BE2C (cell line): Measurements from ENCODE around the gene FOSL2.

ENCODE experiments used
- DNase-seq: peaks from one replicate; pipeline ENCODE4 v3.0.0-alpha.2; 2020
- H3K27me3 ChIP-seq: fragments of 250-450 bp; sonication (Bioruptor Pico); 2 replicates; pipeline ENCODE4 v1.5.1; 2020; ENCODE audit warnings: mild to moderate bottlenecking
- H3K36me3 ChIP-seq: fragments of 250-450 bp; sonication (Bioruptor Pico); 2 replicates; pipeline ENCODE4 v1.5.1; 2020; ENCODE audit warnings: mild to moderate bottlenecking
- H3K4me1 ChIP-seq: fragments of 250-450 bp; sonication (Bioruptor Pico); 2 replicates; pipeline ENCODE4 v1.5.1; 2020
- H3K4me3 ChIP-seq: 2 replicates; pipeline ENCODE4 v1.5.1; 2011; ENCODE audit warnings: low read depth, low read length
- H3K9me3 ChIP-seq: fragments of 250-450 bp; sonication (Bioruptor Pico); 2 replicates; pipeline ENCODE4 v1.5.1; 2020
- TF ChIP-seq, protein P1 (sequence below): IDR thresholded peaks from 2 replicates; pipeline ENCODE4 v1.5.1; 2012; ENCODE audit warnings: mild to moderate bottlenecking, low read depth, low read length

The FOSL2 gene

DNA sequence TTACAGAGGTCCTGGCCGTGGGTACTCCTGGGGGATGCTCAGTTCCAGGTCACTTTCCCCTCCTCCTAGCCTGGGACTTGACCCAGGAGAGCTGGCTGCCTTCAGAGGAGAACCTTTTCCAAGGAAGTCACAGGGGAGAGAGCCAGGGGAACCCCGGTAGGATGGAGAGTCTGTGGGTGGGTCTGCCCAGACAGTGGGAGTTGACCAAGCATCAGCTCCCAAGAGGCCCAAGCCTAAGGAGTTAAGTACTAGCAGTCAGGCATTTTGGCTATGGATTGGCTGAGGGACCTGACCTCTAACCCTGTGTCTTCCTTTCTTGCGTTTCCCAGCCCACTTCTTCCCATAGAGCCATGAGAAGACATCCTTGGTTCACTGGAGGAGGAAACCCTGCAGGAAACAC is 54.4 kb downstream of the FOSL2 start:
- TF ChIP-seq, protein P1, sequence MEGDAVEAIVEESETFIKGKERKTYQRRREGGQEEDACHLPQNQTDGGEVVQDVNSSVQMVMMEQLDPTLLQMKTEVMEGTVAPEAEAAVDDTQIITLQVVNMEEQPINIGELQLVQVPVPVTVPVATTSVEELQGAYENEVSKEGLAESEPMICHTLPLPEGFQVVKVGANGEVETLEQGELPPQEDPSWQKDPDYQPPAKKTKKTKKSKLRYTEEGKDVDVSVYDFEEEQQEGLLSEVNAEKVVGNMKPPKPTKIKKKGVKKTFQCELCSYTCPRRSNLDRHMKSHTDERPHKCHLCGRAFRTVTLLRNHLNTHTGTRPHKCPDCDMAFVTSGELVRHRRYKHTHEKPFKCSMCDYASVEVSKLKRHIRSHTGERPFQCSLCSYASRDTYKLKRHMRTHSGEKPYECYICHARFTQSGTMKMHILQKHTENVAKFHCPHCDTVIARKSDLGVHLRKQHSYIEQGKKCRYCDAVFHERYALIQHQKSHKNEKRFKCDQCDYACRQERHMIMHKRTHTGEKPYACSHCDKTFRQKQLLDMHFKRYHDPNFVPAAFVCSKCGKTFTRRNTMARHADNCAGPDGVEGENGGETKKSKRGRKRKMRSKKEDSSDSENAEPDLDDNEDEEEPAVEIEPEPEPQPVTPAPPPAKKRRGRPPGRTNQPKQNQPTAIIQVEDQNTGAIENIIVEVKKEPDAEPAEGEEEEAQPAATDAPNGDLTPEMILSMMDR, result no peak
- peaks cover 3% of the 10 kb centered on the region; the same call in 1 of the 2 replicates for H3K4me1 ChIP-seq
- H3K4me3 ChIP-seq, result no peak overlapping the region
- no peaks in the 10 kb centered on the region for H3K9me3 ChIP-seq
- no peaks in the 10 kb centered on the region for H3K27me3 ChIP-seq
- H3K36me3 ChIP-seq, result no peaks in the 10 kb centered on the region
- DNase-seq, result no peak

DNA sequence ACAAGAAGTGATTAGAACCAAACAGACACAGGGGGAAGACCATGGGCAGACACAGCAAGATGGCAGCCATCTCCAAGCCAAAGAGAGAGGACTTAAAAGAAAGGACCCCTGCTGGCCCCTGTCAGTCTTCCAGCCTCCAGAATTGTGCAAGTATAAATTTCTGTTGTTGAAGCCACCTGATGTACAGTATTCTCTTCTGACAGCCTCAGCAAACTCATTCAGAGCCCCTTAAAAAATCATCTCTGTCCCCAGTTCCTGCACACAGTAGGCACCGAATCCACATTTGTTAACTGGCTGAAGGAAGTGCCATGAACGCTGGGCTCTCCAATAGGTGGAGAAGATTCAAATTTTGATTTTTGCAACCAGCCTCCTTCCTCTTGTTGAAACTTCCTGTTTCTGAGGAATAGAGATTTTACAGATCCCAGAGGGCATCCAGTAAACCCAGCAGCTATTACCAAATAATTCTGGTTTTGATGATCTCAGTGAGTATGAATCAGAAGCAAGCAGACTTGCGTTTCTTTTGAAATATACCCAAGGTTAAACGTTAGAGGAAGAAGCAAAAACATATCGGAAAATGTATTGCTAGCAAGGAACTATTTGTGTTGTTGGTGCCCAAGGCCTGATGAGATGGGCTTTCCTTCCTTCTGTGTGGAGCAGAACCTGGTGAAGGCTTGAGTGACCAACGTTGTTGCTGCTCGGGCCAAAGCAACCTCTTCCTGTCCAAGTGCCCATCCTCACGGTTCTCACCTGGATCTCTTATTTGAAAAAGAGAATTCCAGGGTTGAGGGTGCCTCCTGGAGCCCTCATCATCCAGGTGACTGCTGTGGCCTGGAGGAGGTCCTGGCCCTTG is 55.5 kb downstream of the FOSL2 start:
- Histone ChIP-seq H3K36me3 (no peaks in the 10 kb centered on the region), H3K4me1 (peaks cover 3% of the 10 kb centered on the region; the same call in 1 of the 2 replicates), H3K4me3 (no peak overlapping the region), H3K9me3 (no peaks in the 10 kb centered on the region), H3K27me3 (no peaks in the 10 kb centered on the region)
- TF ChIP-seq, protein P1, result no peak
- no peak for DNase-seq

DNA sequence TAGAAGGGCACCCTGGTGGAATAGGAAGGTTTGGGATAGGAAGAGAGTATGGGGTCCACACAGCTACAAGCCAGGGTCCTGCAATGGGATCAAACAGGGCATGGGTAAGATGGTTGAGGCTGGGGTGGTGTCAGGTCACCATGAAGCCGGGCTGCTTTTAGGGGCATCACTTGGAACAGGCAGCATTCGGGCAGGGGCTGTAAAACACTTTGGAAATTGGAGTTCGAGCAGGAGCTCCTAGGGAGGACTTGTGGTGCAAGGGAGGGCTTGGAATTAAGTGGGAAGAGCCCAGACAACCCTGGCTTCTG is 56.1 kb downstream of the FOSL2 start:
- no peaks in the 10 kb centered on the region for H3K9me3 ChIP-seq
- TF ChIP-seq, protein P1, result no peak
- no peaks in the 10 kb centered on the region for H3K27me3 ChIP-seq
- no peak overlapping the region for H3K4me3 ChIP-seq
- no peak for DNase-seq
- peaks cover 3% of the 10 kb centered on the region; the same call in 1 of the 2 replicates for H3K4me1 ChIP-seq
- no peaks in the 10 kb centered on the region for H3K36me3 ChIP-seq

DNA sequence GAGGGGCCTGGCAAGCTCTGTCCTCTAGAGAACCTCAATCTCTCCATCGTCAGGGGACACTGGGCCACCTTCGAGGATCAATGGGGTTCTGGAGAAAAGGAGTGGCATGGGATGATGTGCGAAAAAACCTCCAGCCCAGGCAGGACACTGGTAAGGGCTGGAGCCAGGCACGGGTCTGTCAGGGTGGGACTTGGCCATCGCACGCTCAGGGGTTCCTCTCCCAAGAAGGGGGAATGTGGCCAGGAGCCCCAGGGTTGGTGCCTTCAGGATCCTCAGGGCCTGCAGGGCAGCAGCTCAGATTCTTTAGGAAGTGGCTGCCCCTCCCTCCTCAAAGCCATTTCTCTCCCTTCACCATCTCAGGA is 56.4 kb downstream of the FOSL2 start:
- Histone ChIP-seq H3K9me3 (no peaks in the 10 kb centered on the region), H3K4me3 (no peak overlapping the region), H3K27me3 (no peaks in the 10 kb centered on the region), H3K4me1 (peaks cover 3% of the 10 kb centered on the region; the same call in 1 of the 2 replicates), H3K36me3 (no peaks in the 10 kb centered on the region)
- DNase-seq, result no peak
- TF ChIP-seq, protein P1, result no peak

DNA sequence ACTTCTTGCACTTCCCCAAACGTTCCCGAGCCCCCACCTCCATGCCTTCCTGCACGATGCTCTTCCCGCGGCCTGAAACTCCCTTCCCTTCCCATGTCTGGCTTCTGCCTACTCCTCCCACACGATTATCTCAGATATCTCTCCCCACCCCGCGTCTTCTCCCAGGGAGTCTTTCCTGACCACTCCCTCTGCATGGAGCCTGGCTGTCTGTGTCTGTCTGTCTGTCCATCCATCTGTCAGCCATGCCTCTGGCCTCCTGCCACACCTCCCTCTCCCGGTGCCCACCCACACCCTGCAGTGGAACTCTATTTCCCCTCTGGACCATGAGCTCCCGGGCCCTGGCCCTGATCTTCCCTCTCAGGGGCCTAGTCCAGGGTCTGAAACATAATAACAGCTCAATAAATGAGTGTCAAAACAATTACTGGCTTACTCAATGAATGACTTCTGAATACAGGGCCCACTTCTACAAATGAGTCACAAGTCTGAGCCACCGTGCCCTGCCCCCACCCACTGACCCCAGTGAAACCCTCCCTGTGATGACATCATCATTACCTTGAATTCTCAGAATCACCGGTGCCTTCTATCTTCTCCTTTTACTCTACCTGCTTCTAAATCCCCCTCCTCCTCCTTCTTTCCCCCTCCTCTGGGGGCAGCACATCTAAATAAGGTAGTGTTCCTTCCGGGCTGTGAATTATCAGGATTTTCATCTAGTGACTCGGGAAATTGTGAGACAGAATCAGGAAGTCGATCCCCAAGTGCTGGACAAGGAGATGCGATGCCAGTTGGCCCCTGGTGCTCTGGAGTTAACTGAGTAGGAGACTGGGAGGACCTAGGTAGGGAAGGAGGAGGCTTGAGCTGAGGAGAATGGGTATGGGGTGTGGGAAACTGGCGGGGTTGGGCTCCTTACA is 57.1 kb downstream of the FOSL2 start:
- Histone ChIP-seq H3K4me3 (no peak overlapping the region), H3K36me3 (no peaks in the 10 kb centered on the region), H3K9me3 (no peaks in the 10 kb centered on the region), H3K4me1 (peaks cover 3% of the 10 kb centered on the region; the same call in 1 of the 2 replicates), H3K27me3 (no peaks in the 10 kb centered on the region)
- TF ChIP-seq, protein P1, result no peak
- no peak for DNase-seq
